Endothelial cell of umbilical vein (primary cell): ENCODE measurements around the gene MGLL. TPM values are rescaled to one million over a fixed set of nuclear protein-coding genes. Genes with fewer than 3 reads are reported as not detected.

ENCODE experiments used
- BruUV-seq: library from RNA; stranded (reverse); fragments of 400-500 nt; replicated peaks from 2 replicates; lab custom pipeline; 2021; lab: Mats Ljungman, UMichigan
- CTCF ChIA-PET: fragments of 300-600, 350-600 bp; sonication (Branson Sonifier 250); formaldehyde crosslinking; loops from one replicate; lab custom pipeline; 2021; ENCODE audit warnings: antibody characterized with exemption, inconsistent platforms; lab: Charles Lee
- POLR2A ChIA-PET: fragments of 300-600, 350-600 bp; sonication (Branson Sonifier 250); formaldehyde crosslinking; loops from one replicate; lab custom pipeline; 2021; ENCODE audit warnings: antibody characterized with exemption, inconsistent platforms; lab: Charles Lee
- DNase-seq: peaks from one replicate; pipeline ENCODE4 v3.0.0-alpha.2; 2011; ENCODE audit warnings: low read depth, low spot score
- FAIRE-seq: peaks from 2 replicates; lab custom pipeline; 2011; peaks lifted over from hg19 to GRCh38; lab: Jason Lieb, UNC
- H2AFZ ChIP-seq: 2 replicates; pipeline ENCODE4 v1.6.0; 2012; ENCODE audit warnings: low read depth, low read length, control low read depth, inconsistent platforms
- H3K27ac ChIP-seq: 2 replicates; pipeline ENCODE4 v1.5.1; 2011; ENCODE audit warnings: low read depth, mild to moderate bottlenecking, control low read depth, low read length, moderate library complexity; ENCODE audit not compliant: insufficient read depth
- H3K27me3 ChIP-seq, 2 experiments: 2 replicates each; pipeline versions ENCODE4 v1.6.0 to v1.6.1; 2011; ENCODE audit warnings: low read length in 2 of 2, mixed read lengths in 1 of 2; ENCODE audit not compliant: control insufficient read depth in 2 of 2, insufficient read depth in 2 of 2
- H3K36me3 ChIP-seq, 2 experiments: 2 replicates in 1 of 2; 3 replicates in 1 of 2; pipeline ENCODE4 v1.5.1; 2011; ENCODE audit warnings: low read length in 2 of 2, mild to moderate bottlenecking in 1 of 2, moderate library complexity in 1 of 2; ENCODE audit not compliant: control insufficient read depth in 2 of 2, insufficient read depth in 2 of 2; ENCODE audit errors: extremely low read depth in 1 of 2
- H3K4me1 ChIP-seq: 3 replicates; pipeline ENCODE4 v1.5.1; 2011; ENCODE audit warnings: mild to moderate bottlenecking, low read length; ENCODE audit not compliant: control insufficient read depth, insufficient read depth; ENCODE audit errors: extremely low read depth
- H3K4me2 ChIP-seq: 2 replicates; pipeline ENCODE4 v1.6.1; 2011; ENCODE audit warnings: low read length, control low read depth, mixed read lengths; ENCODE audit not compliant: insufficient read depth
- H3K4me3 ChIP-seq, 3 experiments: fragments of 200-600 bp in 1 of 3; sonication (generic), shearing (Covaris generic) in 1 of 3; replicated peaks in 1 of 3; 2 replicates each; pipeline ENCODE4 v1.5.1; 2011 to 2016; ENCODE audit warnings: control low read depth in 3 of 3, low read length in 3 of 3, mild to moderate bottlenecking in 2 of 3, inconsistent platforms in 1 of 3, low read depth in 1 of 3, moderate library complexity in 1 of 3; ENCODE audit not compliant: insufficient read depth in 1 of 3
- H3K79me2 ChIP-seq: 2 replicates; pipeline ENCODE4 v1.6.0; 2012; ENCODE audit warnings: low read length, inconsistent platforms; ENCODE audit not compliant: control insufficient read depth, insufficient read depth
- H3K9ac ChIP-seq: replicated peaks from 2 replicates; pipeline ENCODE3; 2011; ENCODE audit warnings: low read length, control low read depth; ENCODE audit not compliant: insufficient read depth; ENCODE audit errors: extremely low read depth
- H3K9me1 ChIP-seq: replicated peaks from 3 replicates; pipeline ENCODE4 v1.6.0; 2011; ENCODE audit warnings: mild to moderate bottlenecking, low read length; ENCODE audit not compliant: control insufficient read depth, insufficient read depth; ENCODE audit errors: extremely low read depth
- H3K9me3 ChIP-seq: replicated peaks from 2 replicates; pipeline ENCODE4 v1.5.1; 2012; ENCODE audit warnings: low read length, inconsistent platforms; ENCODE audit not compliant: control insufficient read depth, insufficient read depth
- H4K20me1 ChIP-seq: replicated peaks from 2 replicates; pipeline ENCODE3; 2011; ENCODE audit warnings: mild to moderate bottlenecking, low read length; ENCODE audit not compliant: control insufficient read depth, insufficient read depth; ENCODE audit errors: extremely low read depth
- FOS ChIP-seq: IDR thresholded peaks from 2 replicates; pipeline ENCODE4 v1.6.1; 2011; ENCODE audit warnings: mild to moderate bottlenecking, low read length, moderate library complexity, borderline replicate concordance; ENCODE audit not compliant: insufficient read depth
- JUN ChIP-seq: IDR thresholded peaks from 2 replicates; pipeline ENCODE4 v1.6.1; 2011; ENCODE audit warnings: borderline replicate concordance, low read depth; ENCODE audit not compliant: insufficient read length, insufficient read depth
- MYC ChIP-seq: IDR thresholded peaks from one replicate; pipeline ENCODE4 v1.6.1; 2011; ENCODE audit warnings: mild to moderate bottlenecking, low read depth, low read length
- POLR2A ChIP-seq: IDR thresholded peaks from 2 replicates; pipeline ENCODE4 v1.6.1; 2012; ENCODE audit warnings: low read depth, mild to moderate bottlenecking, control low read depth, low read length
- POLR2AphosphoS5 ChIP-seq: IDR thresholded peaks from 2 replicates; pipeline ENCODE4 v1.6.1; 2012; ENCODE audit warnings: low read depth, mild to moderate bottlenecking, control low read depth, low read length, moderate library complexity; ENCODE audit not compliant: insufficient read depth
- dilution Hi-C: fragments of 300-500 bp; cut with MboI; formaldehyde crosslinking; loops from one replicate; pipeline ENCODE4 v1.15.0; 2019; ENCODE audit warnings: low sequenced_read_pairs; ENCODE audit not compliant: extremely low pct_ligation_motif_present
- intact Hi-C: fragments of 100-400 bp; cut with micrococcal nuclease; formaldehyde crosslinking; loops from one replicate; pipeline ENCODE4 v1.10.0; 2022
- polyA plus RNA-seq, 4 experiments: library from polyadenylated mRNA; depleted of rRNA in 3 of 4; stranded (reverse) in 3 of 4; unstranded in 1 of 4; fragments of >200 nt; gene quantifications; 2 replicates each; pipeline versions ENCODE4 v1.2.1 to v1.2.3, GENCODE V29; 2011 to 2012; ENCODE audit warnings: missing spikeins in 1 of 4
- total RNA-seq: library from RNA; stranded (reverse); gene quantifications from 2 replicates; pipeline ENCODE4 v1.2.3, GENCODE V29; 2021
- TF ChIP-seq, protein P1 (sequence below), 2 donors: IDR thresholded peaks; 1 replicate in 1 of 2; 2 replicates in 1 of 2; pipeline ENCODE4 v1.5.1; 2011; ENCODE audit warnings: low read length in 2 of 2, mild to moderate bottlenecking in 2 of 2, moderate library complexity in 2 of 2, control low read depth in 1 of 2, inconsistent platforms in 1 of 2, low read depth in 1 of 2; ENCODE audit not compliant: insufficient read depth in 1 of 2; ENCODE audit errors: extremely low read depth in 1 of 2
- TF ChIP-seq, protein P2 (sequence below): IDR thresholded peaks from 2 replicates; pipeline ENCODE4 v1.6.1; 2011; ENCODE audit not compliant: insufficient read depth, insufficient read length

The MGLL gene
- total and polyA plus RNA-seq, 2 donors (not counting 3 experiments of a cell fraction or from before 2014, with no cell fraction given), result 30.7 to 60.2 TPM

DNA sequence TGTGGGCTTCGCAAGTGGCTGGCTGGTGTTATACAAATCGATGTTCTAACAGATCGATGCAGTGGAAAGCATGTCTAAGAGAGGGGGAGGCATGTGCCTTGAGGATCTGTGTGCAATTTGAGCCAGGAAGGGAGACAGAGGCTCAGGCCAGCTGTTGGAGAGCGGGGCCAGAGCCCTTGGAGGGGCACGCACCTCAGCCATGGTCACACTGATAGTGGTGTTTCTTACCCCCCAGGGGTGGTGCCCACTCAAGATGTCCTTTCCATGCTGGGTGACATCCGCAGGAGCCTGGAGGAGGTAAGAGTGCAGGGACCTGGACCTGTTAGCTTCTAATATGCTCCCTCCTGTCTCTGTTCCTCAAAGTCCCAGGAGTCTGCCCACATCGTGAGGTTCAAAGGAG, 153.4 kb downstream of the MGLL start:
- Histone ChIP-seq H3K27ac (no peak overlapping the region), H3K4me2 (no peak overlapping the region), H3K4me3 (no peak overlapping the region), H3K79me2 (no peaks in the 10 kb centered on the region), H3K27me3 (no peaks in the 10 kb centered on the region), H3K4me1 (peaks cover 5% of the 10 kb centered on the region), H3K9me1 (no peaks in the 10 kb centered on the region), H3K9ac (no peak overlapping the region), H4K20me1 (no peaks in the 10 kb centered on the region), H3K9me3 (no peaks in the 10 kb centered on the region), H3K36me3 (no peaks in the 10 kb centered on the region), H2AFZ (no peak overlapping the region)
- FAIRE-seq (no peak), DNase-seq (no peak)
- TF ChIP-seq JUN (no peak), MYC (no peak), FOS (no peak), POLR2A (no peak), POLR2AphosphoS5 (no peak)
- TF ChIP-seq, protein P1, sequence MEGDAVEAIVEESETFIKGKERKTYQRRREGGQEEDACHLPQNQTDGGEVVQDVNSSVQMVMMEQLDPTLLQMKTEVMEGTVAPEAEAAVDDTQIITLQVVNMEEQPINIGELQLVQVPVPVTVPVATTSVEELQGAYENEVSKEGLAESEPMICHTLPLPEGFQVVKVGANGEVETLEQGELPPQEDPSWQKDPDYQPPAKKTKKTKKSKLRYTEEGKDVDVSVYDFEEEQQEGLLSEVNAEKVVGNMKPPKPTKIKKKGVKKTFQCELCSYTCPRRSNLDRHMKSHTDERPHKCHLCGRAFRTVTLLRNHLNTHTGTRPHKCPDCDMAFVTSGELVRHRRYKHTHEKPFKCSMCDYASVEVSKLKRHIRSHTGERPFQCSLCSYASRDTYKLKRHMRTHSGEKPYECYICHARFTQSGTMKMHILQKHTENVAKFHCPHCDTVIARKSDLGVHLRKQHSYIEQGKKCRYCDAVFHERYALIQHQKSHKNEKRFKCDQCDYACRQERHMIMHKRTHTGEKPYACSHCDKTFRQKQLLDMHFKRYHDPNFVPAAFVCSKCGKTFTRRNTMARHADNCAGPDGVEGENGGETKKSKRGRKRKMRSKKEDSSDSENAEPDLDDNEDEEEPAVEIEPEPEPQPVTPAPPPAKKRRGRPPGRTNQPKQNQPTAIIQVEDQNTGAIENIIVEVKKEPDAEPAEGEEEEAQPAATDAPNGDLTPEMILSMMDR (IDR thresholded peaks at IDR 0.05; ENCODE audit: extremely low read depth in 1 of 2, insufficient read depth in 1 of 2, low read depth in 1 of 2, low read length in 2 of 2), result no peak
- TF ChIP-seq, protein P2, sequence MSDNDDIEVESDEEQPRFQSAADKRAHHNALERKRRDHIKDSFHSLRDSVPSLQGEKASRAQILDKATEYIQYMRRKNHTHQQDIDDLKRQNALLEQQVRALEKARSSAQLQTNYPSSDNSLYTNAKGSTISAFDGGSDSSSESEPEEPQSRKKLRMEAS, result no peak
- ChIA-PET POLR2A (no interaction called here), CTCF (no interaction called here)
- dilution Hi-C loops (no loop called here), intact Hi-C loops (no loop called here)
- no TSS peak for BruUV-seq
